Measurements from ENCODE around the gene ACADM. TPM values are rescaled to one million over a fixed set of nuclear protein-coding genes. Genes with fewer than 3 reads are reported as not detected.
"Not testable (repeated sequence)": the region's sequence is repeated elsewhere in the genome, so short reads cannot be mapped to it uniquely, and the experiment has no call there.

ACADM gene
- 10 to 100 TPM; 22.9 to 51.1 (median 41.2) TPM for total RNA-seq

- Histone ChIP-seq H3K27ac (peak within 1 kb of the TSS; percentile 82 to 94 (median 90)), H3K4me3 (peak within 1 kb of the TSS; percentile 47 to 93 (median 78)), H3K27me3 (no peaks in the 10 kb centered on the region), H3K36me3 (no peaks in the 10 kb centered on the region), H3K9me3 (no peaks in the 10 kb centered on the region), H3K4me1 (peaks cover 0 to 33% (median 6%) of the 10 kb centered on the region in 4 donors)
- 1% methylated on average over 25 to 42 of the region's 48 CpGs for WGBS, 2 donors
- TF ChIP-seq EP300 (IDR thresholded peaks at IDR 0.05) (peak; percentile 15 to 84), POLR2A (IDR thresholded peaks at IDR 0.05) (peak; percentile 17 to 61), CTCF (IDR thresholded peaks at IDR 0.05) (no peak)
- peak; percentile 68 to 78 for DNase-seq (ENCODE audit: low spot score in 2 of 2)
These were observed at the start of gene ACADM for GRCh38 chr1:75724472-75725022. Gene ACADM (plus strand): TSS chr1:75724709. CDS start chr1:75724788, 79 bp downstream.

GRCh38 chr1:75677443-75677842 lies 47.1 kb upstream of the ACADM start:
- H3K27ac ChIP-seq = no peak overlapping the region
- H3K36me3 ChIP-seq = no peaks in the 10 kb centered on the region
- no peaks in the 10 kb centered on the region for H3K9me3 ChIP-seq
- no peak for TF ChIP-seq POLR2A (IDR thresholded peaks at IDR 0.05)
- DNase-seq (ENCODE audit: low spot score in 2 of 2) = no peak
- no peaks in the 10 kb centered on the region for H3K4me1 ChIP-seq
- no peak overlapping the region for H3K4me3 ChIP-seq
- H3K27me3 ChIP-seq = no peaks in the 10 kb centered on the region
- WGBS, 2 donors = 78 to 82% methylated on average over 5 of the region's 5 CpGs

- WGBS, 2 donors = 71 to 84% methylated on average over 9 to 10 of the region's 10 CpGs
- H3K4me3 ChIP-seq; H3K27me3 ChIP-seq; H3K4me1 ChIP-seq; H3K9me3 ChIP-seq; H3K27ac ChIP-seq; H3K36me3 ChIP-seq; DNase-seq (ENCODE audit: low spot score in 2 of 2): not testable (repeated sequence)
These were observed 46.5 kb upstream of the ACADM start for GRCh38 chr1:75677964-75678363.

GRCh38 chr1:75690547-75690946 lies 34.0 kb upstream of the ACADM start:
- Histone ChIP-seq H3K9me3 (no peaks in the 10 kb centered on the region), H3K36me3 (no peaks in the 10 kb centered on the region), H3K27me3 (no peaks in the 10 kb centered on the region), H3K27ac (no peak overlapping the region), H3K4me1 (no peaks in the 10 kb centered on the region), H3K4me3 (no peak overlapping the region)
- TF ChIP-seq POLR2A (IDR thresholded peaks at IDR 0.05) (no peak), EP300 (IDR thresholded peaks at IDR 0.05) (no peak), CTCF (IDR thresholded peaks at IDR 0.05) (no peak)
- DNase-seq (ENCODE audit: low spot score in 2 of 2) = no peak

- TF ChIP-seq CTCF (IDR thresholded peaks at IDR 0.05) = no peak
- no peak for TF ChIP-seq EP300 (IDR thresholded peaks at IDR 0.05)
- no peak for TF ChIP-seq POLR2A (IDR thresholded peaks at IDR 0.05)
- no peaks in the 10 kb centered on the region for H3K4me1 ChIP-seq
- DNase-seq (ENCODE audit: low spot score in 2 of 2) = no peak
- no peaks in the 10 kb centered on the region for H3K36me3 ChIP-seq
- no peaks in the 10 kb centered on the region for H3K9me3 ChIP-seq
- H3K27ac ChIP-seq = no peak overlapping the region
- H3K27me3 ChIP-seq = no peaks in the 10 kb centered on the region
- H3K4me3 ChIP-seq = no peak overlapping the region
- 60 to 63% methylated on average over 3 of the region's 3 CpGs for WGBS, 2 donors
These were observed 31.0 kb upstream of the ACADM start for GRCh38 chr1:75693551-75693950.

GRCh38 chr1:75696000-75696399 lies 28.5 kb upstream of the ACADM start:
- Histone ChIP-seq H3K36me3 (no peaks in the 10 kb centered on the region), H3K9me3 (no peaks in the 10 kb centered on the region), H3K4me1 (no peaks in the 10 kb centered on the region), H3K4me3 (no peak overlapping the region), H3K27ac (no peak overlapping the region), H3K27me3 (no peaks in the 10 kb centered on the region)
- DNase-seq (ENCODE audit: low spot score in 2 of 2) = no peak
- WGBS, 2 donors = 64 to 68% methylated on average over 3 of the region's 3 CpGs
- TF ChIP-seq CTCF (IDR thresholded peaks at IDR 0.05) = no peak
- no peak for TF ChIP-seq POLR2A (IDR thresholded peaks at IDR 0.05)
- no peak for TF ChIP-seq EP300 (IDR thresholded peaks at IDR 0.05)
